NCI-H524 (cell line): ENCODE results near the gene ABHD17C.

Experiments
- DNase-seq, 2 experiments: peaks; one replicate each; lab custom pipeline; 2025; lab: John Stamatoyannopoulos, UW

The ABHD17C gene

DNA sequence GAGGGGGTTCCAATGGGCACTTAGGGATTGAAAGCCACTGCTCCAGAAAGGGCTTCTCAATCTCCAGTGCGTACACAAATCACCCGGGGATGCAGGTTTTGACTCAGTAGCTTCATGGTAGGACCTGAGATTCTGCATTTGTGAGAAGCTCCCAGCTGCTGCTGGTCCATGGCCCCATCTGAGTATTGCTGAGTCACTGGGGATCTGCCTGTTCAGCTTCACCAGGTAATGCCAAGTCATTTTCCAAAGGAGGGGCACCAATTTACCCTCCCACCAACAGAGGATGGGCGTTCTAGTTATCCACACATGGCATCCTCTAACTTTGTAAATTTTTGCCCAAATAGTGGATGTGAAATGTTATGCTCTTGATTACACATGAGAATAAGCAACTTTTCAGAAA, 71.2 kb downstream of the ABHD17C start:
- DNase-seq = no peak

DNA sequence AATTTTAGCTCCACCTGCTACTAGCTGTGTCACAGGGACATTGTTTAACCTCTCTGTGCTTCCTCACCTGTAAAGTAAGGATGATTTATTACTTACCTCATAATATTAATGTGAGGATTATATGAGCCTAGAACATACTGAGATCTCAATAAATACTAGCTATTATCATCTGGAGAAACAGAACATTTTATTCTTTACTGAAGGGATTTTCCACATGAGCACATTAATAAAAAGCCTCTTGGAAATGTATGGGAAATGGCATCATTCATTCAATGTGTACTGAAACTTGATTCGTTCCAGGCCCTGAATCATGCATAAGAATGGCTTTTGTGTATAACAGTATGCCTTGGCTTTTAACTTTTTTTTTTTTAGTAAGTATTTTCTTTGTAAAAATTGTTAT, 73.0 kb downstream of the ABHD17C start:
- no peak for DNase-seq

DNA sequence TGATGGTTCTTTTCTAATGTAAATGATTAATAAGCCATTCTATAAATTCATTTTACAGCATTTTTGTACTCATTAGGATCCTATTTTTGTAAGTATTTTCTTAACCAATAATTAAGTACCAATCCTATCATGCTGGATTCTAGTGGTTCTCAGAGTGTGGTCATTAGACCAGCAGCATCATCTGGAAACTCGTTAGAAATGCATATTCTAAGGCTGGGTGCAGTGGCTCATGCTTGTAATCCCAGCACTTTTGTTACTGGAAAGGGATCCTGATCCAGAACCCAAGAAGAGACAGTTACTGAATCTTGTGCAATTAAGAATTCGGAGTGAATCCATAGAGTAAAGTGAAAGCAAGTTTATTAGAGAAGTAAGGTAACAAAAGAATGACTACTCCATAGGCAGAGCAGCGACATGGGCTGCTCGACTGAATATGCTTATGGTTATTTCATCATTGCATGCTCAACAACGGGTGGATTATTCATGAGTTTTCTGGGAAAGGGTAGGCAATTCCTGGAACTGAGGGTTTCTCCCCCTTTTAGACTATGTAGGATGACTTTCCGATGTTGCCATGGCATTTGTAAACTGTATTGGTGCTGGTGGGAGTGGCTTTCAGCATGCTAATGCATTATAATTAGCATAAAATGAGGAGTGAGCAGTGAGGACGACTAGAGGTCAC, 74.2 kb downstream of the ABHD17C start:
- no peak for DNase-seq

DNA sequence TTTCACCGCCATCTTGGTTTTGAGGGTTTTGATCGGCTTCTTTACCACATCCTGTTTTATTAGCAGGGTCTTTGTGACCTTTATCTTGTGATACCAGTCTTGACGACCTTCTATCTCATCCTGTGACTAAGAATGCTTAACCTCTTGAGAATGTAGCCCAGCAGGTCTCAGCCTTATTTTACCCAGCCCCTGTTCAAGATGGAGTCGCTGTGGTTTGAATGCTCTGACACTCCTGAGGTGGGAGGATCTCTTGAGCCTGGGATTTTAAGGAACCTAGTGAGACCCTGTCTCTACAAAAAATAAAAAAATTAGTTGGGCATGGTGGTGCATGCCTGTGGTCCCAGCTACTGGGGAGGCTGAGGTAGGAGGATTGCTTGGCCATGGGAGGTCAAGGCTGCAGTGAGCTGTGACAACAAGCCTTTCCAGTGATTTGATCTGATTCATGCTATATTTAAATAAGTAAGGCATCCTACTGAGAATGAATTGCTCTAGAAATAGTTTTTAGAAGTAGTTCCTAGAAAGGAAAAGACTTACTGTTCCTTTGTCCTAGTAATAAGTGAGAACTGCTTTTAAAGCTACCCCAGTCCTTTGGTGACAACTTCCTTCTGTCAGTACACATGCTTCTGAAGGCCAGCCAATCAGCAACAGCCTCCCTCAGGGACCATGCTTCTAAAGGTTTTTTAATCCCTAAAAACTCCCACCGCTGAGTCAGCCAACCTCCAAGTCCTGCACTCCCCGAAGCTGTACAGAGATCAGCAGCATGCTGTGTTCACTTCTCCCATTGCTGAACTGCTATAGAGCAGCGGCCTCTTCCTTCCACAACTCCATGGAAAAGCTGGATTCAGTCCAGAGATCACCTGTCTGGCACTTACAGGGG, 75.0 kb downstream of the ABHD17C start:
- DNase-seq = no peak

DNA sequence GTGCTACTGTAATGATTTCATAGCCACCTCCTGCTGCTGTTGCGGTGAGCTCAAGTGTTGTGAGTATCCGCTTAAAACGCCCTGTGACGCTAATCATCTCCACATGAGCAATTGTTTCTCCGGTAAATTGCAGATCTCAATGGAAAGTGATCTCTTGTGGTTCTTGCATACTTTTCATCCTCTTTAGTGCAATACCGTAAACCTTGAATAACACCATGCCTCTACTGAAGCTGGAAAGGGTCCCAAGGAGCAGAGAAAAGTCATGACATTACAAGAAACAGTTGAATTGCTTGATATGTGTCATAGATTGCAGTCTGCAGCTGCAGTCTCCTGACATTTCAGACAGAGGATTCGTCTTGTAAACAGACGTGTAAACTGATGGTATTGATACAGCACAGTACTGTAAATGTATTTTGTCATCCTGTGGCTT, 78.0 kb downstream of the ABHD17C start:
- DNase-seq = peak in 1 of 2 experiments; percentile 33

DNA sequence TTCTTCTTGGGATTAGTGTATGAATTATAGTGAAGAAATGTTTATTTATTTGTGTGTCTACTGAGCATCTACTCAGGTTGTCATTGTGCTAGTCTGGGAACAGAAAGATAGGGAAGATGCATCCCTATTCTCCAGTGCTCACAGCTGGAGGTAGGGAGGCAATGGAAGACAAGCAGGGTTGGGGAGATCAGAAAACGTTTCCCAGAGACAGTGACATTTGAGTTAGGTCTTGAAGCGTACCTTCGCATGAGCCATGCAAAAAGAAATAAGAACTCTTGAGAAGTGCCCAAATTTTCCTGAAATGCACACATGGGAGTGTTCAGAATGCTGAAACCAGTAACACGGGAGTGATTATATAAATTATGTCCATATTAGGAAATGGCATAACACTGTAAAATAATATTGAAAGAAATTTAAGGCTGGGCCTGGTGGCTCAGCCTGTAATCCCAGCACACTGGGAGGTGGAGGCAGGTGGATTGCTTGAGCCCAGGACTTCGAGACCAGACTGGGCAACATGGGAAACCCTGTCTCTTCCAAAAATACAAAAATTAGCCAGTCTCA, 78.8 kb downstream of the ABHD17C start:
- no peak for DNase-seq

DNA sequence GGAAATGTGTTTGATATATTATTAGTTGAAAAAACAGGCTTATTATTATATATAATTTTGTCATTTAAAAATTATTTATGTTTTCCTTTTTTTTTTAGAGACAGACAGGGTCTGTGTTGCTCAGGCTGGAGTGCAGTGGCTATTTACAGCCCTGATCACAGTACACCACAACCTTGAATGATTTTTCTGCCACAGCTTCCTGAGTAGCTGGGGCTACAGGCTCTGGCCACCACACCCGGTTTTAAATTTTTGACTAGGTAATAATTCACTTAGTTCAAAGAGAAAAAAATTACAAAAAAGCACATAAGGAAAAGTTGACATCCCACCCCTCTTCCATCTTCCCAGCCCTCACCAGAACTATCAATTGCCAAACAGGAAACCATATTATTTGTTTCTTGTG, 79.4 kb downstream of the ABHD17C start:
- no peak for DNase-seq

DNA sequence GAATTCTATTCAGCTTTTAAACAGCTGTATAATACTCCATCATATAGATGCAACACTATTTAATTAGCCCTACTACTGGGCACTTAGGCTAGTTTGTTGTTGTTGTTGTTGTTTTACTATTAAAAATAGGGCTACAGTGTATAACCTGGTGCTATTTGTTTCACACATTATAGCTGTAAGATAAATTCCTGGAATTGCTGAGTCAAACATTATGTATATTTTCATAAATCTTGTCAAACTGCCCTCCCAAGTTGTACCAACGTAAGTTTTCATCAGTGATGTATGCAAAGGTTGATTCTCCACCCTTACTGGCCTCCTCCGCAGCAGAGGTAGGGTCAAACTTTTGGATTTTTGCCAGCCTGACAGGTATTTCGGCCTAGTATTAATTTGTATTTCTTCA, 80.2 kb downstream of the ABHD17C start:
- no peak for DNase-seq

DNA sequence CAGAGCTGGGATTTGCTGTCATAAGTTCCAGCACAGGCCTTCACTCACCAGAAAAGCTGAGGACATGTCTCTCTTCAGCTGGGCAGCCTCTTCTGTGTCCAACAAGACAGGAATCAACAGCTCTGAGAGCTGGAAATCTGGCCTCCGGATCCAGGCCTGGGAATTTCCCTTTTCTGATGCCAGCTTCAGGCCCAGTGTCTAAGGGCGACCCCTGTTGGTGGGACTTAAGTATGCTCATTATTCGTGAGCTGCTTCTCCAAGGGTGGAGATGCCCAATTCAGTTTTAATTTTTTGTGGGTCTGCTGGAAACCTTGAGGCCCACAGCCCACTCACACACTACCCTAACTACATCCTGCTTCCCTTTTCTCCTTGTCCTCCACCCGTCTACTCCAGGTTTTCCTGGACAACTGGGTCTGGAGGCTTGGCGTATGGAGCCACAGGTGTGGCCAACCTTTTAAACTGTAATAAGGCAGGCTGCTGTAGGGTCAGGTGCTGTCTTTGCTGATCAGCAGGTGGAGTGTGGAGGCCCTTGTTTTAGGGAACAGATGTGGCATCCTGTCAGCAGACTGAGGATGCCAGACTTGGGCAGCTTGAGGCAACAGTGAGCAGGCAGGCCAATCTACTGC, 81.4 kb downstream of the ABHD17C start:
- DNase-seq = peak in 1 of 2 experiments; percentile 72

DNA sequence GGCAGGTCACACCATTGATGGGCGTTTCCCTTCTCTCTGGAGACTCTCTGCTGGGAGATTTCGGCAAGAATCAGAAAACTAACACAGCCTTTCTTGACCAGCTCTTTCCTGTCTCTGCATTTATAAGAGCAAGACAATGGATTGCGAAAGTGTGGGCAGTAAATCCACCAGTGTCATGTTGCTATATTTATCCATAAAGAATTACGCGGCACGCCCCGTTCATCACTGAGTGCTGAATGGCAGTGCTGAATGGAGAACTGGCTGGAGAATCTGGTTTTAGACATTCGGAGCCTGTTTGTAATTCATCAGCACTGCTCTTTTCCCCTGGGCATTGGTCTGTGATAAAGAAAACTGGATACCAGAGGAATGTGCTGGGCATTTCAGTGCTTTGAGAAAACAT, 82.0 kb downstream of the ABHD17C start:
- DNase-seq = no peak

DNA sequence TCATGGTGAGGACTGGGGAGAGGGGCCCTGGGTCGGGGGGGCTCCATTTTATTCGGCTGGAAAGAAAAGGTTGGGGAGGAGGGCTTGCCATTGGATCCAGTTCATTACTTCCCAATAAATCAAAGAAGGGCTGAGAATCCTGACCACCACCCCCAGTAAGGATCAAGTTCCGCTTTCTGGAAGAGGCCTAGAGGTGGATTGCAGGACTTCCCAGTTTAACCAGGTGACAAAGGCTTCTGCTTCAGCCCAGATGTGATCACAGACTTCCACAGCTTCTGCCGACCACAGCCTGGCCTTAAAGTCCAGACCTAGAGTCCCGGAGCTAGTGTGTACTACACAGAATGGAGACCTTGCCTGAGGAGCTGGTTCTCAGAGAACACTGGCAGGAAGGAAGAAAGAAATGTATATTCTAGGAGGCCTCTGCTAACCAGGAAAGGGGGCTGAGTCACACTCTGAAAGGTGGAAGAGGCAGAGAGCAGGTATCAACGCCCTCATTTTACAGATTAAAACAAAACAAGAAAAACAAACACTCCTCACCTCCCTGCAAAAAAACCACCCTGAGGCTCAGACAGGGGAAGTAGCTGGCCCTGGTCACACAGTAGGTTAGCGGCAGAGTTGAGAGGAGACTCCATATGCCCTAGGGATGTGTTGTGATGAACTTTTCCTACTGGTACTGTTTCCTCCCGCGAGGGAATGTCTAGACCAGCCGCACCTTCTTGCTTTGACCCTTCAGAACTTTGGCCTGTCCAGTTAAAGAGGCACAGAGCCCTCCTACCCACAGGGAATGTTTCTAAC, 82.9 kb downstream of the ABHD17C start:
- no peak for DNase-seq

DNA sequence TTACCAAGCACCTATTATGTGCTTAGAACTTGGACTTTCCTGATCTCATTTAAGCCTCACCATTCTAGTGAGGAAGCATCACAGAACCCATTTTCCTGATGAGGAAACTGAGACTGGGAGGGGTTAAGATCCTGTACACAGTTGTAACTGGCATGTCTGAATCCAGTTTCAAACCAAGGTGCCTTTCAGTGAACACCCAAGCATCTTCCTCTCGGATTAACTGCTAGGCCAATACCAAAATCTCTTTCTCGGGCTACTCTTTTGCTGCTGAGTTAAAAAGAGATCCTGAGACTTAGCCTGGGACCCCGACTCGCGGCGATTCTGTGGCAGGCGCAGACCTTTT, 83.5 kb downstream of the ABHD17C start:
- no peak for DNase-seq

DNA sequence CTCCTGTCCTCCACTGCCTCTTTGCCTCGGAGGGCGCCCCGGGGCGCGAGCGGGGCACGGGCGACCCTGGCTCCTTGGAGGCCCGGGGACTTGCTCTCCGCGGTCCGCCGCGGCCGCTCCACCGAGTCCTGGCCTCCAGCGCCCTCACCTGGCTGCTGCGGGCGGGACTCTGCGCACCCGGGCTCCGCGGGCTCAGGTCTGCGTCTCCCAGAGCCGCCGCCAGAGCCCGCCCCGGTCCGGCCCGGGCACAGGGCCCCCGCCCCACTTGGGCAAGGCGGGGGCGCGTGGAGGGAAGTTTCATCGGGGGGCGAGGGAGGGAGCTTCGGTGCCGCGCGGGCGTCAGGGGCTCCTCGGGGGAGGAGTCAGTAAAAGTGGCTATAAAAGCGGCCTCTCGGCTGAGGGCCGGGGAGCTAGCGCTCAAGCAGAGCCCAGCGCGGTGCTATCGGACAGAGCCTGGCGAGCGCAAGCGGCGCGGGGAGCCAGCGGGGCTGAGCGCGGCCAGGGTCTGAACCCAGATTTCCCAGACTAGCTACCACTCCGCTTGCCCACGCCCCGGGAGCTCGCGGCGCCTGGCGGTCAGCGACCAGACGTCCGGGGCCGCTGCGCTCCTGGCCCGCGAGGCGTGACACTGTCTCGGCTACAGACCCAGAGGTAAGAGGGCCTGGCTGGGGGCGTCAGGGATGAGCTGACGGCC, 84.0 kb downstream of the ABHD17C start, which contains the start of gene CEMIP:
Gene CEMIP (plus strand): TSS at position 407 of the 694 bp plus-strand sequence. CDS start 94,510 bp downstream, outside the sequence.
- DNase-seq = peak; percentile 78 to 87

DNA sequence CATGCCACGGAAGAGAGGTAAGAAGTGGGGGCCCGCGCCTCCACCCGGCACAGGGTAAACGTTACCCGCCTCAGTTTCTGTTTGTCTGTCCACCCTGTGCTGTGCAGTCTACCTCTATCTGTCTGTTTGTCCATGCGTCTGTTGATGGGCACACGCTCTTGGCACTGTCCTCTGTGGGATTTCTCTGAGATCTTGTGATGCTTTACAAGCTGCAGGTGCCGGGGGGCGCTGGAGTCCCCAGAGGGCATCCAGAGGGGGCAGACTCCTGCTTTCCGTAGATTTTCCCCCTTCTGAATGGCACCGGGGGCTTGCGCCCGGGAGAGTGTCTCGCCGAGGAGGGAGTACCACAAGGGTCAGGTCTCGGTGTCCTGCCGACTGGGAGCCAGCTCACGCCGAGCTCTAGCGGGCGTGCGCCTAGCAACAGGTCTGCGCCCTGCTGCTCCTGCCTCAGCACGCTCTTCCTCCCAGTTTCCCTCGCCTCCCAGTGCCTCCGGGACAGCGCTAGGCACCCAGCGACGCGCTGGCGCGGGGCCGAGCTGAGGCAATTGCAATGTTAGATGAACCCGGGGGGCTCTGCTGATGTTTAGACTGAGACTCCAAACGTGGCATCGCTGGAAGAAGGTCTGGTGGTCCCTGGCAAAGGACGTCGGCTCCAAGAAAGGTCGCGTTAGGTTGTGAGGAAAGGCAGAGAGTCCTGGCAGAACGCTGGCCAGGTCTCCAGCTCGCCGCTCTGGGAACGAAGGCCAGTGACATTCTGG, 84.7 kb downstream of the ABHD17C start:
- DNase-seq = peak; percentile 62 to 67

DNA sequence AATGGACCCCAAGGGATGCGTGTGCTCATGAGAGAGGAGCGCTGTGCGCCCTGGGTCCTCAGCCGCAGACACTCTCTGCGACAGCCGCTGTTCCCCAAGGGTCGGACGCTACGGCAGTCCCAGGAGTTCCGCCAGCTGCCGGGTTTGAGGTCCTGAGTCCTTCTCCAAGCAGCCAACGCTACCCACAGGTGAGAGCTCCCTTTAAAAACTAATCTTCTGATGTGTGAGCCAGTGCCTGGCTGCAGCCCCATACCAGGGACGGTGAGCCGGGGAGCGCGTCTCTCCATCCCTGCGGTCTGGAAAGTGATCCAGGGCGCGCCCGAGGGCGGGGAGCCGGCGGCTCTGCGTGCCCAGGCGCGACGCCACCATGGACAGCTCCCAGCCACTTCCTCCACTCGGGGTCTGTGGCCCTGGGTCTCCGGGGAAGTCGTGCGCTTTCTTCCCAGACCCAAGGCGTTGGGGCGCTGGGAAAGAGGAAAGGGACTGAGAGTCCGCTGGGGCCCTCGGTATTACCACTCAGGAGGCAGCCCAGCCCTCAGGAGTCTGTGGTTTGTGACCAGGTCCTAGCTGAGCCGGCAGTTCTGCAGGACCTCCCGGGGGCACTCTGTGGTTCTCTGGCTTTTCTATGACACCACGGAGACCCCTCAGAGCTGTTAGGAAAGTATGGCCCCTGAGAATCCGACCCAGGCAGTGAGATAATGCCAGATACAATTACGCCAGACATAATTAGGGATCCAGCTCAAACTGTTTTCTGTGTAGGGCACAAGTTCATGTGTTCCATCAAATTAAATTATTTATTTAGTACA, 85.5 kb downstream of the ABHD17C start:
- DNase-seq = peak in 1 of 2 experiments; percentile 55

DNA sequence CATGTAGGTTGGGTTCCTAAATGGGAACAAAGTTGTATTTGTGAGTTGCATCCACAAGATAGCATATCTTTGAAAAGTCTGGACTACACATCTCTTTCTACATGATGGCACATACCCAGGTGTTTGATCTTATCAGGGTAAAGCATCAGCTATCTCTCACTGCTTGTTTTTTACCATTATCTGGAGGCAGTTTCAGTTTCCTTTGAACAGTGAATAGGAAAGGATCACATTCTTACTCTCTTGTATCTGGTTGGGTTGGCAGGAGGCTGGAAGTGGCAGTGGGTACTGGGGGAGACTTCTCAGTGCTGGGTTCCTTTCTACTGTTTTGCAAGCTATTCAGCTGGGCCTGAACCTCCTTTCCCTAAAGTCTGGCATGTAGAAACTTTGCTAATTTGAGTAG, 88.2 kb downstream of the ABHD17C start:
- no peak for DNase-seq

DNA sequence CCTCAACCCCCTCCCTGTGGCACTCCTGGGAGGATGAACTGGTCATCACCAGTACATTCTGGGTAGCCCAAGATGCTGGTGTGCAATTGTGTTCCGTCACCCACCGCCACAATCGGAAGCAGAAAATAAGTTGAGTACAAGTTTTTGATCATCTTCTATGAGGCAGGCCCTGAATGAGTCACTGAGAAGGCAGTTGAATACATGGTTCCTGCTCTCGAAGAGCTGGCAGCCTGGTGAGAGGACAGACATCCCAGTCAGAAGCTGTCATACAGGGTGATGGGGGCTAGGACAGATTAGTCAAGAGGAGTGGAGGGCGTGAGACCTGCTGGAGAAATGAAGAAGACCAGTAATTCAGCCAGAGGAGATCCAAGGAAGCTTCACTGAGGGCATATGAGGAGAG, 90.2 kb downstream of the ABHD17C start:
- no peak for DNase-seq

DNA sequence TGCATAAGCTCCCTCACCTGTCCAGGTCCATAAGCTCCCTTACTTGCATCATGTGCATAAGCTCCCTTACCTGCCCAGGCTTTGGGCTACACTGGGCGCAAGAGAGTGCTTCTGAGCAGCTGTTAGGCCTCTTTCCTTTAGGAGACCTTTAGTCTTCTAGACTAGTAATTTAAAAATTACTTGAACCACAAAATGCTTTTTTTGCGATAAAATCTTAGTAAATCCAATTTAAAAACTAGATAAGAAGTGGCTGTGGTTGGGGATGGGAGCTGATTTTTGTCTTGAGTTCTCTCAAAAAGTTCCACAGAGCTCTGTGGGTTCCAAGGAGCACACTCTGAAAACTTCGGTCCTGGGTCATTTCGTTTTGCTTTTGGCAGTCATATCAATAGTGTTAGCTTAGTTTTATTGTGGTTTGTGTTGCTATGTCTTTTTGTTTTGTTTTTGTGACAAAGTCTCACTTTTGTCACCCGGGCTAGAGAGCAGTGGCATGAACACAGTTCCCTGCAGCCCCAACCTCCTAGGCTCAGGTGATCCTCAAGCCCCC, 90.8 kb downstream of the ABHD17C start:
- DNase-seq = no peak

DNA sequence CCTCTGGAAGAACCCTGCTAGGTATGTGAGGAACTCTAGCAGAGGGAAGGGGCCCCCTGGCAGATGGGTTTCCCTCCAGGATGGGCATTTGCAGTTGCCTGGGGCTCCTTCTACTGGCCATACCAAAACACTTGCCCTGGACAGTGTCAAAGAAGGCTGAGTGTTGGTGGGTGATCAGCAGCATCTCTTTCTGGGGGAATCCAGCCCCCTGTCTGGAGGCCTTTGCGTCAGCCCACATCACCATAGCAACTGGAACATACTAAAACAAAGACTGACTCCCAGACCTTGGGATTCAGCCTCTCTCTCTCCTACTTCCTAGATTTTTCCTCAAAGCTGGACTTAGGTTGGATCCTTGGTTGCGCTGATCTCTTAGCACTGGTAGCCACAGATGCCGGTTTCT, 92.2 kb downstream of the ABHD17C start:
- DNase-seq = peak in 1 of 2 experiments; percentile 13
